Activated T-helper 2 cell treated with anti-CD3 and anti-CD28 coated beads, Interferon-gamma antibody, Interleukin-2, Interleukin-4, amounts not matched to agents 10 μg/mL and 5 μg/mL and 100 μg/mL, durations not matched to agents 14 hours and 24 hours and 36 hours (primary cell): ENCODE results near the gene MSL3. TPM values are rescaled to one million over a fixed set of nuclear protein-coding genes. Genes with fewer than 3 reads are reported as not detected.

Experiments
- DNase-seq: peaks from one replicate; pipeline ENCODE4 v3.0.0; 2021; ENCODE audit warnings: low spot score
- H3K27ac Mint-ChIP-seq: one replicate; pipeline ENCODE4 v1.8.0; 2021; ENCODE audit warnings: mixed read lengths
- H3K27me3 Mint-ChIP-seq: one replicate; pipeline ENCODE4 v1.8.0; 2021; ENCODE audit warnings: low read depth, mixed read lengths
- H3K36me3 Mint-ChIP-seq: one replicate; pipeline ENCODE4 v1.8.0; 2021; ENCODE audit warnings: low read depth, mixed read lengths
- H3K4me1 Mint-ChIP-seq: one replicate; pipeline ENCODE4 v1.8.0; 2021; ENCODE audit warnings: low read depth, mixed read lengths
- H3K4me3 Mint-ChIP-seq: one replicate; pipeline ENCODE4 v1.8.0; 2021; ENCODE audit warnings: low read depth, mild to moderate bottlenecking, moderate library complexity, mixed read lengths
- H3K9me3 Mint-ChIP-seq: one replicate; pipeline ENCODE4 v1.8.0; 2021; ENCODE audit warnings: mixed read lengths
- intact Hi-C: fragments of 100-400 bp; cut with micrococcal nuclease; formaldehyde crosslinking; loops from one replicate; pipeline ENCODE4 v1.15.1; 2023
- total RNA-seq: library from RNA; stranded (reverse); gene quantifications from 2 replicates; pipeline ENCODE4 v1.2.3, GENCODE V29; 2022

MSL3 gene
- total RNA-seq, 1 donor from 2014 or later: 37.6 TPM

DNA sequence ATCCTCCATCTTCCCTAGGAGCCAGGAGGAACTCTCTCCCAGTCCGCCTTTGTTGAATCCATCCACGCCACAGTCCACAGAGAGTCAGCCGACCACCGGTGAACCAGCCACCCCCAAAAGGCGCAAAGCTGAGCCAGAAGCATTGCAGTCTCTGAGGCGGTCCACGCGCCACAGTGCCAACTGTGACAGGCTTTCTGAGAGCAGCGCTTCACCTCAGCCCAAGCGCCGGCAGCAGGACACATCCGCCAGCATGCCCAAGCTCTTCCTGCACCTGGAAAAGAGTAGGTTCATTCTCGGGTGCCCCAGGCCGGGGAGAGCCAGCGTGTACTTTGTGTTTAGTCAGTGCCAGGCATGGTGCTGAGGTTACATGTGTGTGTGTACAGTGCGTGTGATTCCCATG is 7.4 kb downstream of the MSL3 start:
- Mint-ChIP-seq H3K27me3 (no peaks in the 10 kb centered on the region), H3K36me3 (peaks cover 72% of the 10 kb centered on the region), H3K4me1 (peaks cover 51% of the 10 kb centered on the region), H3K9me3 (no peaks in the 10 kb centered on the region), H3K27ac (peak overlapping the region; percentile 79), H3K4me3 (peak overlapping the region; percentile 75)
- intact Hi-C loops: no loop called here
- no peak for DNase-seq

DNA sequence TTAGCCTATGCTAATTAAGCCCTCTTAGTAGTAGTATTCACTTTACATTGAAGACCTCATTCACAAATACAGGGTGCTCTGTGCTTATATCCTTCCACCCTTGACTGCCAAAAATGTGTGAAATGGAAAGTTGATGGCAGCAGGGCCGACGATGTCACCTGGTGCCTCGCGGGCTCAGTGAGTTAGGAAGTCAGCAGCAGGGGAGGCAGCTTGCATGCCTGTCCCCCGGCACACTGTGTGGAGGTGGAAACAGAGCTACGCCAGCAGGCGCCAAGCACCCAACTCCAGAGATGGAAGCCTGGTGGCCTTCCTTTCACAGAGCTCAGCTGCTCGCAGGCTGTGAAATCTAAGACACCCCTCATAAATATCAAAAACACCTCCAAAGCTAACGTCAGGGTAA is 8.4 kb downstream of the MSL3 start:
- Mint-ChIP-seq H3K27ac (peak overlapping the region; percentile 28), H3K36me3 (peaks cover 73% of the 10 kb centered on the region), H3K4me1 (peaks cover 49% of the 10 kb centered on the region), H3K9me3 (no peaks in the 10 kb centered on the region), H3K27me3 (no peaks in the 10 kb centered on the region), H3K4me3 (peak overlapping the region; percentile 75)
- DNase-seq: no peak
- intact Hi-C loops: no loop called here

DNA sequence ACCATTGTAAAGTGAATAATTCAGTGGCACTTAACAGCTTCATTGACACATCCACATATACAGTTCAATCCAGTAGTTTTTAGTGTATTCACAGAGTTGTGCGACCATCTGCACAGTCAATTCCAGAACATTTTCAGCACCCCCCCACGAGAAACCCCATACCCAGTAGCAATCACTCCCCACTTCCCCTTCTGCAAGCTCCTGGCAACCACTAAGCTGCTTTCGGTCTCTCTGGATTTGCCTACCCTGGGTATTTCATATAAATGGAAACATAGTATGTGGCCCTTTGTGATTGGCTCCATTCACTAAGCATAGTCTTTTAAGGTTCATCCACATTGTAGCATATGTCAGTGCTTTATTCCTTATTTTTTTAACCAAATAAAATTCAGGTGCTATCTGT is 10.0 kb downstream of the MSL3 start:
- Mint-ChIP-seq H3K27ac (peak overlapping the region; percentile 65), H3K4me1 (peaks cover 47% of the 10 kb centered on the region), H3K4me3 (peak overlapping the region; percentile 17), H3K9me3 (no peaks in the 10 kb centered on the region), H3K27me3 (no peaks in the 10 kb centered on the region), H3K36me3 (peaks cover 64% of the 10 kb centered on the region)
- no peak for DNase-seq
- intact Hi-C loops: no loop called here

DNA sequence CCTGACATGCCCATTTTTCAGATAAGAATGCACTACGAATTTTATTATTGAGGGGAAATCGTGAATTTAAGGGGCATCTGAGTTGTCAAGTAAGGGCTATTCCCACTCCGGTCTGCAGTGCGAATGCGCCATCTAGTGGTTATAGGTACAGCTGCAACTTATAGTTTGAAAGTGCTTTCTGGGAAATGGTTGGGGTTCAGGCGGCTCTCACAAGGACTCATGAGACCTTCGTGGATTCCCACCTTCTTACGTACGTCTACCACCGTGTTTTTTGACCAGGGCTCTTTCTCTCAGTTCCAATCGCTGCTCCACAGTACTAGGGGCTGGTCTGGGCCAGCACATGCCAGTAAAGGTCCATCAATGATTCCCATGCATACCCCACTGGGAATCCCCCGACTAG is 12.3 kb downstream of the MSL3 start:
- no peak overlapping the region for H3K4me3 Mint-ChIP-seq
- no peak for DNase-seq
- H3K27ac Mint-ChIP-seq: peak overlapping the region; percentile 60
- peaks cover 57% of the 10 kb centered on the region for H3K36me3 Mint-ChIP-seq
- no peaks in the 10 kb centered on the region for H3K27me3 Mint-ChIP-seq
- H3K9me3 Mint-ChIP-seq: no peaks in the 10 kb centered on the region
- H3K4me1 Mint-ChIP-seq: peaks cover 28% of the 10 kb centered on the region
- intact Hi-C loops: loop anchor here (1.0 to 2.0 kb wide), 3 partner anchors 11 to 237 kb away; no protein-coding TSS in a partner anchor

DNA sequence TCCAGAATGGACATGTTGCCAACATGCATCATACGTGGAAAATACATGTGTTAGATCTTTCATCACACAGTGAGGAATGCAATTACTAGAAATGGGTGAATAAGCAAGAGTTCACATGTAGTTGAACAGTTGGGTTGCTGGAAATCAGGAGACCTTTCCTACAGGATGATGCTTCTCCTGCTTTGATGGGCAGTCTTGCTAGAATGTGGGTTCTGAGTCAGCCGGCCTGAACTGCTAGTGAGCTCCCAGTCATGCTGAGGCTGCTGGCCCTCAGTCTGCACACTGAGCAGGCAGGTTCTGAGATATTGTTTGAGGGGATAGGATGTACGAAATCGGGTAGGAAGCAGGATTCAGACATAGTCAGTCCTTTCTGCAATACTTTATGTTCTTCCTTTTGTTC is 20.2 kb downstream of the MSL3 start:
- H3K4me3 Mint-ChIP-seq: no peak overlapping the region
- H3K9me3 Mint-ChIP-seq: no peaks in the 10 kb centered on the region
- intact Hi-C loops: no loop called here
- H3K36me3 Mint-ChIP-seq: peaks cover 21% of the 10 kb centered on the region
- H3K27ac Mint-ChIP-seq: no peak overlapping the region
- no peaks in the 10 kb centered on the region for H3K27me3 Mint-ChIP-seq
- no peak for DNase-seq
- H3K4me1 Mint-ChIP-seq: peaks cover 5% of the 10 kb centered on the region

DNA sequence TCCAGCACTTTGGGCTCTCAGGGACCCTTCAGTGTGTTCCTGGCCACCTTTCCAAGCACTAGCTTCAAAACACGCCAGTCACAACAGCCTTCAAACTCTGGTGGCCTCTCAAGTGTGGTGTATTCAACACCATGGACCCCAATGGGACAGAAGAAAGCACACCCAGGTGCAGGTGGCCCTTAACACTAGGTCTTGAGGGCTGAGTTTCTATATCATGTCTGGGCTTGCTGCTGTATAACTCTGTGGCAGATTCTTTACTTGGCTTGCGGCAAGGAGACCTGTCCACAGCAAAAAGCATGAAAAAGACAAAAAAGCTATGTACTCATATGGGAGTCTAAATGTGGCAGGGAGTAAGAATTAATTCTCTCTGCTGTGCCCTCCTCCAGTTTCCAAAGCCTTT is 23.1 kb downstream of the MSL3 start:
- Mint-ChIP-seq H3K4me1 (no peaks in the 10 kb centered on the region), H3K36me3 (peaks cover 2% of the 10 kb centered on the region), H3K9me3 (no peaks in the 10 kb centered on the region), H3K27ac (no peak overlapping the region), H3K4me3 (no peak overlapping the region), H3K27me3 (no peaks in the 10 kb centered on the region)
- intact Hi-C loops: no loop called here
- DNase-seq: no peak

DNA sequence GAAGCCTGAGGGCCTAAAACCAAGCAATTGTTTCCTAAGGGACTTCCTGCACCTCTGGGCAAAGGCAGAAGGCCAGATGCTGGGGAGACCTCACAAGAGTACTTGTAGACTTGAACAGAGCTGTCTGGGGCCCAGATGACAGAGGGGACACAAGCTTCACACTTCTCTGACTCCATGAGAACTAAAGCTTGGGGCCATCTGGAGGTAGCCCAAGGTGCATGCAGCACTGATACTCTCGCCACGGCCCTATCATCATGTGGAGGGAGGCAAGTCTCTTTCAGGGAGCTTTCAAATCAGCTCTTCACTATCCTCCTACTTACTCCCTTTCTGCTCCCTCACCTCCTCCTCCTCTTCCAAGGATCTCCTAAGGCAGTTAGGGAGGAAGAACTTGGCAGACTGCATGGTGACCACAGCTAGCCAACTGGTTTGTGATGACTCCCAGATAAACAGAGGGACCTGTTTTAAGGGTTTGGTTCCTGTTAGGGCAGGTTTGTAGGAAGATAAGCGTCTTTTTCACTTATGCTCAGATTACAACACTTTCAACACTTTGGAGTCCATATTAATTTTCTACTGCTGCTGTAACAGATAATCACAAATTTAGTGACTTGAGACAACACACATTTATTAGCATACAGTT is 23.8 kb downstream of the MSL3 start:
- H3K4me3 Mint-ChIP-seq: no peak overlapping the region
- H3K36me3 Mint-ChIP-seq: no peaks in the 10 kb centered on the region
- intact Hi-C loops: no loop called here
- no peaks in the 10 kb centered on the region for H3K27me3 Mint-ChIP-seq
- H3K9me3 Mint-ChIP-seq: no peaks in the 10 kb centered on the region
- DNase-seq: no peak
- no peak overlapping the region for H3K27ac Mint-ChIP-seq
- H3K4me1 Mint-ChIP-seq: peaks cover 2% of the 10 kb centered on the region

DNA sequence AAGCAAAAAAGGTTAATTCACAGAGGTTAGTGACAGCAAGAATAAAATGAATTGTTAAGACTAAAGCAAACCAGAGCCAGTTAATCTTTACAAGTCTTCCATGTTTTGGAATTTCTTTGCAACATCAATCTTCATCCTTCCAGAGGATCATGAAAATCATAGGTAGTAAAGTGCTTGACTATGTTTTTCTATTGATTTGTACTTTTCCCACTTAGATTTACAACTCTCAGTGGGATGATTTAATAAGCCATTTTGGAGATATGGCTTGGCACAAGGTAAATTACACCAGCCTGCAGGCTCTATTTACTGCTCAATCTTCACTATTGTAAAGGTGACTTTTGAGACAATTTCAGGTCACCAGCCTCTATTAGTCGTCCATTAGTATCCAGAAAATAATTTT is 26.5 kb downstream of the MSL3 start:
- Mint-ChIP-seq H3K4me3 (no peak overlapping the region), H3K27ac (no peak overlapping the region), H3K4me1 (peaks cover 4% of the 10 kb centered on the region), H3K27me3 (no peaks in the 10 kb centered on the region), H3K9me3 (no peaks in the 10 kb centered on the region), H3K36me3 (no peaks in the 10 kb centered on the region)
- intact Hi-C loops: no loop called here
- no peak for DNase-seq

DNA sequence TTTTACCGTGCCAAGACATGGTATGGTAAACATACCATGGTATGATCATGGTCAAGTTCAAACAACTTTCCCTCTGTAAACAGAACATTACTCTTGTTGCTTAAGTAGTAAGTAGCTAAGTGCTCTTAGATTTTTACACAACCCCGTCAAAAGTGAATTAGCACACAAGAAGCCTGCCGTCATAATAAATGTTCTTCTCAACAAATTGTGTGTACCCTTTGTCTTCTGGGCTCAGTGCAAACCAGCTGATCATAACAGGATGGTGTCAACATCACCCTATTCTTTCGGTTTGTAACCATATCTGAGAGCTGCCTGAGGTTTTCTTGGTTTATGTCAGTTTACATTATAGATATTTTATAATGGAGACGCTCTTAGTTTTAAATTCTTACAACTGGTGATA is 28.8 kb downstream of the MSL3 start:
- H3K27ac Mint-ChIP-seq: no peak overlapping the region
- H3K9me3 Mint-ChIP-seq: no peaks in the 10 kb centered on the region
- no peak for DNase-seq
- no peaks in the 10 kb centered on the region for H3K36me3 Mint-ChIP-seq
- intact Hi-C loops: loop anchor here (1.0 kb wide), 1 partner anchor 121 kb away; no protein-coding TSS in a partner anchor
- no peaks in the 10 kb centered on the region for H3K27me3 Mint-ChIP-seq
- H3K4me1 Mint-ChIP-seq: peaks cover 9% of the 10 kb centered on the region
- no peak overlapping the region for H3K4me3 Mint-ChIP-seq

DNA sequence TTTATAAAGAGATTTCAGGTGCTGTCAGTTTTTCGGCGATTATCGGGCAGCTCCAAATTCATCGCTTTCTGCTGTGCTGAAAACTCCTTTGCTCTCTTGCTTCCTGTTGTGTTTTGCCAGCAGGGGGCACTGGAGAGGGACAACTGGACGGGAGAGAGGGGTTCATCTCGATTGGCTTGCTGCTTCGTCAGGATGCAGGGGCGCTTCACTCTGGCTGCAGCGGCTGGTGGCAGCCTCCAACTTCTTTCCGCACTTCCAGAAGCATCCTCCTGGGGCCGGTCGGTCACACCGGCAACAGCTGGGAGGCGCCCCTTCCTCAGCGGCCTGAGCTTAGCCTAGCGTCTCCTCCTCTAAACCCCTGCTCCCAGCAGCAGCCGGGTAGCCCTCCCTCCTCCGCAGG is 29.5 kb downstream of the MSL3 start:
- peaks cover 13% of the 10 kb centered on the region for H3K4me1 Mint-ChIP-seq
- no peaks in the 10 kb centered on the region for H3K36me3 Mint-ChIP-seq
- H3K9me3 Mint-ChIP-seq: no peaks in the 10 kb centered on the region
- H3K27ac Mint-ChIP-seq: no peak overlapping the region
- H3K4me3 Mint-ChIP-seq: peak overlapping the region; percentile 52
- peak; percentile 51 for DNase-seq
- intact Hi-C loops: loop anchor here (1.0 kb wide), 1 partner anchor 121 kb away; no protein-coding TSS in a partner anchor
- no peaks in the 10 kb centered on the region for H3K27me3 Mint-ChIP-seq

DNA sequence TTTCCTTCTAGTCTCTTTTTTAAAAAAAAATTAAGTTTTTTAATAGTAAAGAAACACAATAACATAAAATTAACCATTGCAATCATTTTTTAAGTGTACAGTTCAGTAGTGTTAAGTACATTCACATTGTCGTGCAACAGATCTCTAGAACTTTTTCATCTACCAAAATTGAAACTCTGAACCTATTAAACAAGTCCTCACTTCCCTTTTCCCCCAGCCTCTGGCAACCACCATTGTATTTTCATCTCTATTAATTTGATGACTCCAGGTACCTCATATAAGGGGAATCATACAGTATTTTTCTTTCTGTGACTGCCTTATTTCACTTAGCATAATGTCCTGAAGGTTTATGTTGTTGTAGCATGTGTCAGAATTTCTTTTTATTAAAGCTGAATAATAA is 31.8 kb downstream of the MSL3 start:
- intact Hi-C loops: no loop called here
- no peak for DNase-seq
- H3K9me3 Mint-ChIP-seq: no peaks in the 10 kb centered on the region
- peaks cover 25% of the 10 kb centered on the region for H3K4me1 Mint-ChIP-seq
- H3K27ac Mint-ChIP-seq: no peak overlapping the region
- H3K4me3 Mint-ChIP-seq: no peak overlapping the region
- H3K36me3 Mint-ChIP-seq: no peaks in the 10 kb centered on the region
- no peaks in the 10 kb centered on the region for H3K27me3 Mint-ChIP-seq

DNA sequence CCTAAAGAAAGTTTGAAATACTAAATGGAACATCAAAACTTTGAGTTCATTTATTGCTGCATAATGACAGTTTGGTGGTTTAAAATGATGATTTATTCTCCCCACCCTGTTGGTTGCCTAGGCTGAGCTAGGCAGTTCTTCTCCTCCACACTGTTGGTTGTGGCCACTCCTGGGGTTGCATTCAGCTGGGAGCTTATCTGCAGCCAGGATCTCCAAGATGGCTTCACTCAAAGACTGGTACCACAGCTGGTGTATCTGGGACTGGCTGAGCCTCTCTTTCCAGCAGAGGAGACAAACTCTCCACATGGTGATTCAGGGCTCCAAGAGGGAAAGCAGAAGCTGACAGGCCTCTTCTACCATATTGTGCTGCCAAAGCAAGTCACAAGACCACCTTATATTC is 33.1 kb downstream of the MSL3 start:
- Mint-ChIP-seq H3K4me1 (peaks cover 25% of the 10 kb centered on the region), H3K4me3 (no peak overlapping the region), H3K27me3 (no peaks in the 10 kb centered on the region), H3K9me3 (no peaks in the 10 kb centered on the region), H3K27ac (no peak overlapping the region), H3K36me3 (no peaks in the 10 kb centered on the region)
- no peak for DNase-seq
- intact Hi-C loops: no loop called here

DNA sequence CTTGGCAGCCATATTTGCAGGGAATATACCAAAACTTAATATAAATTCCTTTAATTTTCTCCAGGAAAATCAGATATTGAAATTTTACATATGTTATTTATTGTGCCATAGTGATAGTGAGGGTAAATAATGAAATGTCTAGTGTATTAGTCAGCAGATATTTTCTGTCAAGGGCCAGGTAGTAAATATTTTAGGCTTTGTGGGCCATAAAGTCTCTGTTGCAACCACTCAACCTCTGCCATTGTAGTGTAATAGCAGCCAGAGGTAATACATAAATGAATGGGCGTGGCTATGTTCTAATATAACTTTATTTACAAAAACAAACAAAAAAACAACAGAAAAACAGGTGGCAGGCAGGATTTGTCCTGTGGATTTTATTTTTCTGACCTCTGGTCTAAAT is 33.5 kb downstream of the MSL3 start:
- H3K4me1 Mint-ChIP-seq: peaks cover 25% of the 10 kb centered on the region
- H3K36me3 Mint-ChIP-seq: no peaks in the 10 kb centered on the region
- H3K9me3 Mint-ChIP-seq: no peaks in the 10 kb centered on the region
- H3K4me3 Mint-ChIP-seq: no peak overlapping the region
- no peaks in the 10 kb centered on the region for H3K27me3 Mint-ChIP-seq
- intact Hi-C loops: no loop called here
- no peak overlapping the region for H3K27ac Mint-ChIP-seq
- DNase-seq: no peak
